Panc1 (cell line): ENCODE results near the gene RPS3. TPM values are rescaled to one million over a fixed set of nuclear protein-coding genes. Genes with fewer than 3 reads are reported as not detected.

ENCODE experiments used
- ATAC-seq: fragments of 200-7000 bp; cut with Tn5 transposase; 2 replicates; pipeline ENCODE4 v1.9.1; 2020; ENCODE audit warnings: mild to moderate bottlenecking, moderate library complexity
- BruUV-seq: library from RNA; stranded (reverse); fragments of 400-500 nt; replicated peaks from 2 replicates; lab custom pipeline; 2021; lab: Mats Ljungman, UMichigan
- CTCF ChIA-PET: fragments of 300-600 bp; sonication (Branson Sonifier 250); formaldehyde crosslinking; loops from one replicate; lab custom pipeline; 2022; ENCODE audit warnings: antibody characterized with exemption; lab: Charles Lee
- POLR2A ChIA-PET: fragments of 300-600 bp; sonication (Branson Sonifier 250); formaldehyde crosslinking; loops from one replicate; lab custom pipeline; 2022; ENCODE audit warnings: antibody characterized with exemption; lab: Charles Lee
- DNase-seq: peaks from one replicate; pipeline ENCODE4 v3.0.0-alpha.2; 2010; ENCODE audit warnings: low read depth, low spot score
- H3K27ac ChIP-seq: 2 replicates; pipeline ENCODE4 v1.5.1; 2011; ENCODE audit warnings: mild to moderate bottlenecking, low read length, inconsistent platforms
- H3K27me3 ChIP-seq: fragments of 200-500 bp; sonication (Bioruptor generic); 2 replicates; pipeline ENCODE4 v1.6.0; 2014; ENCODE audit warnings: low read length, inconsistent platforms; ENCODE audit not compliant: control insufficient read depth, insufficient read depth
- H3K36me3 ChIP-seq: fragments of 200-500 bp; sonication (Bioruptor generic); 2 replicates; pipeline ENCODE4 v1.5.1; 2014; ENCODE audit warnings: inconsistent platforms, mild to moderate bottlenecking, low read length, moderate library complexity; ENCODE audit not compliant: control insufficient read depth, insufficient read depth
- H3K4me1 ChIP-seq: 2 replicates; pipeline ENCODE4 v1.5.1; 2011; ENCODE audit warnings: inconsistent platforms, mild to moderate bottlenecking, low read length, moderate library complexity; ENCODE audit not compliant: control insufficient read depth, insufficient read depth
- H3K4me3 ChIP-seq, 2 experiments: 2 replicates each; pipeline ENCODE4 v1.5.1; 2011 to 2012; ENCODE audit warnings: low read depth in 2 of 2, low read length in 2 of 2, mild to moderate bottlenecking in 2 of 2, inconsistent platforms in 1 of 2, moderate library complexity in 1 of 2
- H3K9me3 ChIP-seq: fragments of 200-500 bp; sonication (Bioruptor generic); 2 replicates; pipeline ENCODE4 v1.5.1; 2014; ENCODE audit warnings: low read depth, mild to moderate bottlenecking, inconsistent platforms, low read length, moderate library complexity; ENCODE audit not compliant: control insufficient read depth, insufficient read depth
- CTCF ChIP-seq: fragments of 450-650 bp; IDR thresholded peaks from 2 replicates; pipeline ENCODE4 v1.5.1; 2017; ENCODE audit warnings: mild to moderate bottlenecking
- POLR2AphosphoS5 ChIP-seq: IDR thresholded peaks from 2 replicates; pipeline ENCODE4 v1.6.1; 2012; ENCODE audit warnings: mild to moderate bottlenecking, low read depth, low read length, moderate library complexity
- REST ChIP-seq, 2 experiments: IDR thresholded peaks; 2 replicates each; pipeline ENCODE4 v1.6.1; 2011 to 2012; ENCODE audit warnings: low read depth in 2 of 2, control low read depth in 1 of 2, low read length in 1 of 2, mild to moderate bottlenecking in 1 of 2, moderate library complexity in 1 of 2; ENCODE audit not compliant: insufficient read depth in 1 of 2
- SIN3A ChIP-seq: IDR thresholded peaks from 2 replicates; pipeline ENCODE4 v1.6.1; 2012; ENCODE audit warnings: low read depth, mild to moderate bottlenecking, low read length, moderate library complexity, borderline replicate concordance; ENCODE audit not compliant: insufficient read depth
- TCF7L2 ChIP-seq: IDR thresholded peaks from 2 replicates; pipeline ENCODE4 v1.6.1; 2011; ENCODE audit warnings: mild to moderate bottlenecking, low read depth, low read length, inconsistent platforms
- in situ Hi-C: cut with HindIII; loops from 2 replicates; pipeline ENCODE4 v1.10.0; 2016; ENCODE audit warnings: low sequenced_read_pairs, low pct_unique_long_range_greater_than_20kb
- intact Hi-C: fragments of 100-400 bp; cut with micrococcal nuclease; formaldehyde crosslinking; loops from one replicate; pipeline ENCODE4 v1.10.0; 2022; ENCODE audit not compliant: unreplicated experiment
- total RNA-seq: library from RNA; stranded (reverse); gene quantifications from one replicate; pipeline ENCODE4 v1.2.1, GENCODE V29; 2021; ENCODE audit not compliant: unreplicated experiment

RPS3 gene
- total RNA-seq, 1 experiment from 2014 or later: 2,945 TPM

GRCh38 chr11:75374646-75375045 lies 24.7 kb upstream of the RPS3 start:
- Histone ChIP-seq H3K4me3 (no peak overlapping the region), H3K9me3 (peaks cover under 1% of the 10 kb centered on the region; the same call in 1 of the 2 replicates), H3K4me1 (peaks cover 20% of the 10 kb centered on the region), H3K36me3 (no peaks in the 10 kb centered on the region), H3K27me3 (no peaks in the 10 kb centered on the region), H3K27ac (peak overlapping the region; percentile 41; the same call in 1 of the 2 replicates)
- ChIA-PET POLR2A (no interaction called here), CTCF (no interaction called here)
- no peak for ATAC-seq
- no peak for DNase-seq
- no TSS peak for BruUV-seq
- TF ChIP-seq CTCF: no peak
- TF ChIP-seq TCF7L2: no peak
- no peak for TF ChIP-seq POLR2AphosphoS5
- no peak for TF ChIP-seq REST (IDR thresholded peaks at IDR 0.05; ENCODE audit: insufficient read depth in 1 of 2, low read depth in 2 of 2, low read length in 1 of 2)
- no peak for TF ChIP-seq SIN3A
- intact Hi-C loops: no loop called here
- in situ Hi-C loops: no loop called here

GRCh38 chr11:75375626-75376025 lies 23.7 kb upstream of the RPS3 start:
- Histone ChIP-seq H3K27me3 (no peaks in the 10 kb centered on the region), H3K4me3 (no peak overlapping the region), H3K9me3 (no peaks in the 10 kb centered on the region), H3K27ac (no peak overlapping the region), H3K4me1 (peaks cover 25% of the 10 kb centered on the region), H3K36me3 (no peaks in the 10 kb centered on the region)
- no peak for DNase-seq
- no peak; the same call in 1 of the 2 replicates for ATAC-seq
- in situ Hi-C loops (no loop called here), intact Hi-C loops (no loop called here)
- BruUV-seq: no TSS peak
- TF ChIP-seq TCF7L2 (no peak), REST (IDR thresholded peaks at IDR 0.05; ENCODE audit: insufficient read depth in 1 of 2, low read depth in 2 of 2, low read length in 1 of 2) (no peak), CTCF (no peak), SIN3A (no peak), POLR2AphosphoS5 (no peak)
- ChIA-PET POLR2A (no interaction called here), CTCF (no interaction called here)
